GM08714 (cell line): ENCODE data around the gene ADGRB3.

Experiments
- H3K4me3 ChIP-seq: fragments of 200-500 bp; sonication (Bioruptor generic); 2 replicates; pipeline ENCODE4 v1.5.1; 2014; ENCODE audit warnings: mild to moderate bottlenecking, low read length, inconsistent platforms
- ZNF274 ChIP-seq: IDR thresholded peaks from 2 replicates; pipeline ENCODE4 v1.6.1; 2012; ENCODE audit warnings: mild to moderate bottlenecking, low read depth, low read length

ADGRB3 gene

DNA sequence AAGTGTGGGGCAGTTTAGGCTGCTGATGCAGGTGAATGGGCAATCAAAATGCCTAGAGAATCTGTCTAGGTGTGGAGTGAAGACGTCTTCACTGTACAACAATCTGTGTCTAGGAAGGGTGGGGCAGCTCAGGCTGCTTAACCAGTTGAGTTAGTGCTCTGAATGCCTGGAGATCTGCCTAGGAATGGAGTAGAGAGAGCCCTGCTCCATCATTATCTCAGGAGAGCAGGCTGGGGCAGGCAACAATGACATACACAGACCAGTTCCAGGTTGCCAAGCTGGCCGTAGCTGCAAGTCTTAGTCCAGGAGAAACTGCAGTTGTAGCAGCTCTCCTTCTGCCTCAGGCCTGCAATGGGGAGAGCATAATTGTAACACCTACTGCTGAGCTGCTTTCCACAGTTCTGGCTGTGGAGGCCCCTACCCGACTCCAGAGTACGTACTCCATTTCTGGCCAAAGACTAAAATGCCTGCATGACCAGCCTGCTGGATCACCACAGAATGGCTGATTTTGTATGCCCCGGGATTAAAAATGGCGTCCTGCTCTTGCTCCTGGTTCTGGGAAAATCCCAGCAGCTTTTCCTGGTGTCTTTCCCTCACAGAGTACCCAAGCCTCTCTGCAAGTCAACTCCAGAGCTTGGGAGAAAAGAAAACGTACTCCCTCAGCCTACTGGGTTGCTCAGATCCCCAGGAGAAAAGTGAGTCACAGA is 545.4 kb downstream of the ADGRB3 start:
- H3K4me3 ChIP-seq = no peak overlapping the region
- TF ChIP-seq ZNF274 = no peak

DNA sequence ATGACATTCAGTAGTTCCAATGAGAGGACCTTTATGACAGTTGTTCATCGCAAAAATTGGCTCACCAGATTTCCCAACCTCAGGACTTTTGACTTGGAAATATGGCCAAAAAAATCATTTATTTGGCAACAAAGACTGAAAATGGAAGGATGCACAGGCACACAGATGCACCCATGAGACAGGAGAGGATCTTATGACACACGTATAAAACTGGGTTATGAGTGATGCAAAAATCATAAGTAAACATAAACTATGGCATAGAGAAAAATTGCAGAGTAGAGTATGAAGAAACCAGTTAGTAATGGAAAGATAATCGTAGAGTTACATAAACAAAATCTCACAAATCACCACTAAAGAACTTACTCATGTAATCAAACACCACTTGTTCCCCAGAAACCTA is 546.9 kb downstream of the ADGRB3 start:
- TF ChIP-seq ZNF274 = no peak
- H3K4me3 ChIP-seq = no peak overlapping the region

DNA sequence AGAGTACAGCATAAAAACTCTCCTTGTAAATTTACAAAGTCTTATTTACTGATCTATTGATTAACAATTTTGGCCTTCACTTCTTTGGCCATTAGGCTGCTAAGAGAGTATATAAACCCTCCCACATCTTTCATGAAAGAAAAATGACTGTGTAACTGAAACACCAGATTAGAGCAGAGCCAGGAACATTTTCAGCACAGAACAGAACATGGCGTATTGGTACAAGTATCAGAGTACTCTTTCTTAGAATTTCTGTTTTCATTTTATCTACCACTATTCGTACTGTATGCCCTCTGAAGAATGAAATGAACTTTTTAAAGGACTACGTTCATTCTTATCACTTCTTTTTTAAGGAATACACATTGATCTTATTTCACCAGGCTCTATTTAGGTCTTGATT is 550.2 kb downstream of the ADGRB3 start:
- H3K4me3 ChIP-seq = no peak overlapping the region
- no peak for TF ChIP-seq ZNF274

- no peak overlapping the region for H3K4me3 ChIP-seq
- TF ChIP-seq ZNF274 = no peak
Observed at GRCh38 chr6:69202768-69203167, 567.7 kb downstream of the ADGRB3 start.

DNA sequence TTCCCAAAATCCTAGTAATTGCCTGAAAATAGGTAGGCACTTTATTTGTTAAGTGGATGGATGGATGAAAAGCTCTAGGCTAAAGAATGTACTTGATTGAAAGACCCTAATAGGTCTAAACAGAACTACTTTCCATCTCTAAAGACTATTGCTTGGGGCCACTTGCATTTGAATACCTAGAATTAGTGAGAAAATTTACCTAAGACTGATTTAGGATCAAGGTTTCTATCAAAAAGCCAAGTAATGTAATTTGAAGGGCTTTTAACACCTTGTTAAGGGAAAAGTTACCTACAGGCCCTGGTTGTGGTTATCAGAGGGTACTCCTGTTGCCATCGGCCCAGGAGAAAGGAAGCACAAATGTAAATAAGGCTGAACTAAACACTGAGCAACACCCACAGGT is 581.0 kb downstream of the ADGRB3 start:
- no peak for TF ChIP-seq ZNF274
- no peak overlapping the region for H3K4me3 ChIP-seq

DNA sequence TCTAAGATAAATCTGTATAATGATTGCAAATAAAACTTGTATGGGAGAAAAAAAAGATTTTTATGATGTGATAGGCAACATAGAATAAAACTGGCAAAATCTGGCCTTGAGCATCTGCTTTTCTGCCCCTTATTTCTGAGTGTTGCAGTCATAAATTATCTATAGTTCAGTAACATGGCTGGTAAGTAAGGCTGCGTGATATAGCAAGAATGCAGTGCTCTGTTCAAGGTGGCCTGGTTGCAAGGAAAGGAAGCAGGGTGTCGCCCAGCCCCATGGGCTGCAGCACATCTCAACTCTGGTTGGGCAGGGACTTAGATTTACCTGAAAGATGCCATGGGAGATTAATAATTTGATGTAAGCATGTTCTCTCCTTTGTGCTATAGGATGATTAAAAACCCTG is 582.3 kb downstream of the ADGRB3 start:
- no peak overlapping the region for H3K4me3 ChIP-seq
- TF ChIP-seq ZNF274 = no peak

- H3K4me3 ChIP-seq = no peak overlapping the region
- no peak for TF ChIP-seq ZNF274
Observed at GRCh38 chr6:69220375-69220774, 585.3 kb downstream of the ADGRB3 start.

DNA sequence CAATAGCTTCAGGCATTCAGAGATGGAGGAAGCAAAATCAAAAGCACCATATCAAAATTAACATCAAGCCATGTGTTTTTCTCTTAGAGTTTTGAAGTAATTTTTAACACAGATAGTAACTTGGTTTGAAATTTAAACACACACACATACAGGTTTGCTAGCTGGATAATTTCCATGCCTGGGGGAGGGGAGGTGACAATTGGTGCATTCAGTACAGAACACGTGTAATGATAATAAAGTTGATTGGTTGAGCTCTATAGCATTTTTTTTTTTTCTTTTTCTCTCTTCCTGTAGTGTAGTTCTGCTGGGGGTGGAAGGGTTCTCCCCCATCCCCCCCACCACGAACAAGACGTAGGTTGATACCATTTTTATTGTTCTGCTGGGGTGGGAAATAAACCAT is 596.9 kb downstream of the ADGRB3 start:
- no peak overlapping the region for H3K4me3 ChIP-seq
- TF ChIP-seq ZNF274 = no peak

GRCh38 chr6:69232496-69232895 is 597.4 kb downstream of the ADGRB3 start:
- no peak overlapping the region for H3K4me3 ChIP-seq
- no peak for TF ChIP-seq ZNF274

- TF ChIP-seq ZNF274 = no peak
- H3K4me3 ChIP-seq = no peak overlapping the region
Observed at GRCh38 chr6:69232911-69233448, 597.9 kb downstream of the ADGRB3 start.

DNA sequence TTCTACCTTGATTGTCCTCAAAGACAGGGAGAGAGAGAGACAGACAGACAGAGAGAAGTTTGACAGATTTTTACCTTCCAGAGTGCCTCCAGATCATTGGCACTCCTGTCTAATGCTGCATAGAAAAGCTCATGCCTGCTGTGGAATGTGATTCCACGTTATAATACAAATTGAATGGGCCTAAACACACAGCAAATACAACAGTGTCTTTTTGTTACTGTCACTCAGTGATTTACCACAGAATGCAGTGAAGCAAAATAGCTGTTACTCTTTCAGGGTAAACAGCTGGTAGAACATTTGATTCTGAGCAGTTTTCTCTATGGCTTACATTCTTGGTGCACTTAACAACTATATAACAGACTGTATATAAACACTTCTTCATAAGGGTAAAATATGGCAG is 603.0 kb downstream of the ADGRB3 start:
- TF ChIP-seq ZNF274 = no peak
- H3K4me3 ChIP-seq = no peak overlapping the region

GRCh38 chr6:69246983-69247382 is 611.9 kb downstream of the ADGRB3 start:
- H3K4me3 ChIP-seq = no peak overlapping the region
- no peak for TF ChIP-seq ZNF274

GRCh38 chr6:69261010-69261409 is 625.9 kb downstream of the ADGRB3 start:
- TF ChIP-seq ZNF274 = no peak
- no peak overlapping the region for H3K4me3 ChIP-seq

DNA sequence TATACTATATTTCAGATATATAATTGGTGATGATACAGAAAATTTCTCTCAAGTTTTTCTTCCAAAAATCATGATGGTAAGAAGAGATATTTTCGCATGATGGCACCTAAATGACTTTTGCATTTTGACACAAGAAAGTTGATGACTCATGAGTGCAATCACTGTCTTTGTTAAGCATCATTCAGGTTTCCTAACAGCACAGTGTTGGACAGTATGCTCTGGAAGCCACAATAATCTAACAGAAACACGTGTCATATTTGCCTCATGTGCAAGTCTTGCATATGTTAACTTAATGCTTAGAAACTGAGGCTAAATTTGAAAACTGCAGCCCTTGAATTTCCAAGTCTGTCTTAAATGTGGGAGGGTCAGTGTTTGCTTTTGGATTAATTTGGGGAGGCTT is 628.2 kb downstream of the ADGRB3 start:
- no peak overlapping the region for H3K4me3 ChIP-seq
- no peak for TF ChIP-seq ZNF274

DNA sequence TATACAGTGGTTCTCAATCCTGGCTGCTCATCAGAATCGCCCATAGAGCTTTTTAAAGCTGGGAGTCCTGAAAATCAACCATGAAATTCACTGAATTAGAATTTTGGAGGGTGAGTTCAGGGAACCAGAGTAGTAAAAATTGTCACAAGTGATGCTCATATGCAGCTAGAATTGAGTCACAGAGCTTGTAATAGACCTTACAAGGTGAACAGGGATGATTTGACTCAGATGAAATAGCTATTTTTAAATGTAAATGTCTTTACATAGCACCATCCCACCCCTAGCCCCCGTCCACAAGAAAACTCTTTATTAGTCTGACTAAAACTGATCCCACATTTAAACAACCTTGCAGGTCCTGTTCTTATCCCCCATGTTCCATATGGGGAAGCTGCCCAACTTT is 630.0 kb downstream of the ADGRB3 start:
- no peak for TF ChIP-seq ZNF274
- no peak overlapping the region for H3K4me3 ChIP-seq

GRCh38 chr6:69265706-69266105 is 630.6 kb downstream of the ADGRB3 start:
- H3K4me3 ChIP-seq = no peak overlapping the region
- no peak for TF ChIP-seq ZNF274
